Stimulated activated CD4-positive, alpha-beta T cell treated with anti-CD3 and anti-CD28 coated beads, Interleukin-15, amount 100 ng/mL, for 1 hour (primary cell): Measurements from ENCODE around the gene FUT8.
"Not testable (repeated sequence)": the region's sequence is repeated elsewhere in the genome, so short reads cannot be mapped to it uniquely, and the experiment has no call there.

Experiments used
- DNase-seq, 2 donors: peaks; one replicate each; pipeline ENCODE4 v3.0.0-alpha.2; 2020; ENCODE audit warnings: low read depth in 1 of 2, low spot score in 1 of 2

Gene FUT8

DNA sequence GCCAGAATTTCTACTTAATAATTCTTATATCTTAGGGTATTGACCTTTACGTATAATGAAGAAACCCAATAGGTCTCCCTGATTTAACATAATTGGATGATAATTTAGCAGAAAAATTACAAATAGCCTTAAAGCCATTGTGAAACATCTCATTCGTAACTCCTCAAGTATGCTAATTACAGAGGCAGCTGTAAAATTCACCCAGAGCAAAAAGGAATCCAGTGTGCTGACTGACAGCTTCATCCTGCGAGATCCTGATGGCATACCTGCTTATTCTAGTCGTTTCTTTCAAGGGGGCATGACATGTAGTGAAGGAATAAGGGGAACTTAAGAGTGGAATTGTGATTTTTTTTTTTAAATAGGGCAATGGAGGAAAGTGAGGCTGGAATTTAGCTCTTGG lies 291.5 kb downstream of the FUT8 start:
- no peak for DNase-seq

DNA sequence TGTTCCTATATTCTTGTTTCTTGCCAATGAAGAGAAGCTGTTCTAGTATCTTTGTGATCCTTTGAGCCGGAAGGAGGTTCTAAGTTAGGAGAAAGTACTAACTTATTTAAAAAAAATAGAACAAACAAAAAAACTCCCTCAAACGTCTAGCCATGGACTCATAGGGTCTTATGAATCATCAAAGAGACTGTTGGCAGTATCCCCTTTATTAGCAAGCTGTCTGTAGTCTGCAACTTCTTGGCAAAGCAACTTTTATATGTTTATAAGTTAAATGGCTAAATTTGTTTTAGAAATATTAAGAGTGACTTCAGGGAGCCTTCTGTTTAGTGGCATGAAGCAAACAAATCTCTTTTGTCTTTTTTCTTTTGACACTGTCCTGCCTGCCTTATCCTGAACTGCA lies 291.9 kb downstream of the FUT8 start:
- DNase-seq, result no peak

DNA sequence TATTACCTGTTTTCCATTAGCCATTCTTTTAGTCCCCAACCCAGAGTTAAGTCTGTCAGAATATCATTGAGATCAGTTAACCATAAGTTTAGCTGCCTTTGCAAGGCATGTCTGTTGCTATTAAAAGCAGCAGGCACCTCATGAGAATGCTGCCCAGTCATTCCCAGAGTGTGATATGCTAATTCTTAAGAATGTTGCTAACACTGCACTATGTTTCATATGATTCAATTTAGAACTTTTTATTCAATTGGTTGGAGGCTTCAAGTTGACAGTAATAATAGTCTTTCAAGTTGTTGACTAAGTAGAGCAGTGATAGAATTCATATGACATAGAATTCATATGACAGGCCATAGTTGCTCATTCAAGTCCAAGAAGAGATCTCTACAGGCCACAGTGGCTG lies 292.3 kb downstream of the FUT8 start:
- no peak for DNase-seq

DNA sequence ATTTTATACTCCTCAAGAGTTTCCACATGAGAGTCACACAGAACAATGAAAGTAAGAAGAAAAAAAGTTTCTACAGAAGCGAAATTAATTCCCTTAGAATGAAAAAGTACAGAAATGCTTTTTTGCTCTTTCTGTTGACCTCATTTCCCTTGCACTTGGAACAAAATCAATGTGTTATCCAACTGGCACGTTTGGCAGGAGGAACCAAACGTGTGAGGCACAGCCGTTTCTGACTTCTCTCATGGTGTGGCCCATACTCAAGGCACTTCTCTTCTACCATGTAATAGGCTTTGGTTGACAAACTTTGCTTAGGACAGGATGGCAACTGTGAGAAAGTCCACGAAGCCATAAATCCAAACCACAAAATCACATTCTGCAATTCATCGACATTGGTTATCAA lies 297.0 kb downstream of the FUT8 start:
- DNase-seq, result no peak

DNA sequence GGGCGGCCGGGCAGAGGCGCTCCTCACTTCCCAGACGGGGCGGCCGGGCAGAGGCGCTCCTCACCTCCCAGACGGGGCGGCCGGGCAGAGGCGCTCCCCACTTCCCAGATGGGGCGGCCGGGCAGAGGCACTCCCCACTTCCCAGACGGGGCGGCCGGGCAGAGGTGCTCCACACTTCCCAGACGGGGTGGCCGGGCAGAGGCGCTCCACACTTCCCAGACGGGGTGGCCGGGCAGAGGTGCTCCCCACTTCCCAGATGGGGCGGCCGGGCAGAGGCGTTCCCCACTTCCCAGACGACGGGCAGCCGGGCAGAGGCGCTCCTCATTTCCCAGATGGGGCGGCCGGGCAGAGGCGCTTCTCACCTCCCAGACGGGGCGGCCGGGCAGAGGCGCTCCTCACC lies 304.3 kb downstream of the FUT8 start:
- not testable (repeated sequence) for DNase-seq

DNA sequence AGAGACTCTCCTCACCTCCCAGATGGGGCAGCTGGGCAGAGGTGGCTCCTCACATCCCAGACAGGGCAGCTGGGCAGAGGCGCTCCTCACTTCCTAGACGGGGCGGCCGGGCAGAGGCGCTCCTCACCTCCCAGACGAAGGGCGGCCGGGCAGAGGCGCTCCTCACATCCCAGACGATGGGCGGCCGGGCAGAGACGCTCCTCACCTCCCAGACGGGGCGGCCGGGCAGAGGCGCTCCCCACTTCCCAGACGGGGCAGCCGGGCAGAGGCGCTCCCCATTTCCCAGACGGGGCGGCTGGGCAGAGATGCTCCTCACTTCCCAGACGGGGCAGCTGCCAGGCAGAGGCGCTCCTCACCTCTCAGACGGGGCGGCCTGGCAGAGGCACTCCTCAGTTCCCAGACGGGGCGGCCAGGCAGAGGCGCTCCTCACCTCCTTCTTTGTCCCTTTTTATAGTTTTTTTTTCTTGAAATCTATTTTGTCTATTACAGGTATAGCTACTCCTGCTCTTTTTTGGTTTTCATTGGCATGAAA lies 304.9 kb downstream of the FUT8 start:
- DNase-seq, result not testable (repeated sequence)

DNA sequence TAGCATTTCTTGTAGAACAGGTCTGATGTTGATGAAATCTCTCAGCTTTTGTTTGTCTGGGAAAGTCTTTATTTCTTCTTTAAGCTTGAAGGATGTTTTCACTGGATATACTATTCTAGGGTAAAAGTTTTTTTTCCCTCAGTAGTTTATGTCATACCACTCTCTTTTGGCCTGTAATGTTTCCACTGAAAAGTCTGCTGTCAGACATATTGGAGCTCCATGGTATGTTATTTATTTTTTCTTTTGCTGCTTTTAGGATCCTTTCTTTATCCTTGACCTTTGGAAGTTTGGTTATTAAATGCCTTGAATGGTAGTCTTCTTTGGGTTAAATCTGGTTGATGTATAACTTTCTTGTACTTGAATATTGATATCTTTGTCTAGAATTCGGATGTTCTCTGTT lies 306.1 kb downstream of the FUT8 start:
- no peak for DNase-seq

DNA sequence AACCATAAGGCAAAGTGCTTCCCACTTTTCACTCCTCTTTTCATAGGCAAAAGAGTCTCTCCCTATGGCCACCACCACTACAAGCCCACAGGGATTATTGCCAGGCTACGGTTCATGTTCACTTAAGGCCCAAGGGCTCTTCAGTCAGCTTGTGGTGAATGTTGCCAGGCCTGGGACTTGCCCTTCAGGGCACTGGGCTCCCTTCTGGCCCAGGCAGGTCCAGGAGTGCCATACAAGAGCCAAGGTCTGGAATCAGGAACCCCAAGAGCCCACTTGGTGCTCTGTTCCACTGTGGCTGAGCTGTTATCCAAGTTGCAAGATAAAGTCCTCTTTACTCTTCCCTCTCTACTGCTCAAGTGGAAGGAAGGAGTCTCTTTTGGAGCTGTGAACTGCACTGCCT lies 307.6 kb downstream of the FUT8 start:
- no peak for DNase-seq

DNA sequence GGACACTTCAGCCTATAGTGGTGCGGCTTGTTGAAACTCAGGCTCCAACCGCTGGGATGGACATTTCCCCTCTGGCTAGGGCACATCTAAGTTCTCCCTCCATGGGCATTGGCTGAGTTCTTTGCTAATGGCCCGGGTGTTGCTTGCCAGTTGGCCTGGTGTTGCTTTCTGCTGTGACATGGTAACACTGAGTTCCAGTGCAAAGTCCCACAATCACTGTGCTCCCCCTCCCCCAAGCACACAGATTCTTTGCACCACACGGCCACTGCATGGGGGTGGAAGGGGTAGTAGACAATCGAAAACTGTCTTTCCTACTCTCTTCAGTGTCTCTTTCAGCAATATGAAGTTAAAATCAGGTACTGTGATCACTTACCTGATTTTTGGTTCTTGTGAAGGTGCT lies 308.2 kb downstream of the FUT8 start:
- no peak for DNase-seq

DNA sequence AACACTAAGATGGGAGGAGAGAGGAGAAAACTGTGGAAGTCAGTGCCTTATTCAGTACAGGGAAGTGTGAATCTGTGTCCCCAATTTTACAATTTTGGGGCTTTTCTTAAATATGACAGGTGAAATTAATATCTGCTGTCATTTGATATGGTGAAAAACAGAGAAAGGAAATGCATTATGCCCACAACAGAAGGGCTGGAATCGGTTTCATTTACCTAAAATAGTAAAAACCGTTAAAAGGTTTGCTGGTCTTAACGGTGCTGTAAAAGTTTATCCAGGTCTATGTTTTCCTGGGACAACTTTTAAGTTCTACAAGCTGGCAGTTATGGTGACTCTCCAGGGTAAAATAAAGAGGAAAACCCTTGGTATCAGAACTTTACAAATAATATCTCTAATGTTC lies 310.8 kb downstream of the FUT8 start:
- no peak for DNase-seq

DNA sequence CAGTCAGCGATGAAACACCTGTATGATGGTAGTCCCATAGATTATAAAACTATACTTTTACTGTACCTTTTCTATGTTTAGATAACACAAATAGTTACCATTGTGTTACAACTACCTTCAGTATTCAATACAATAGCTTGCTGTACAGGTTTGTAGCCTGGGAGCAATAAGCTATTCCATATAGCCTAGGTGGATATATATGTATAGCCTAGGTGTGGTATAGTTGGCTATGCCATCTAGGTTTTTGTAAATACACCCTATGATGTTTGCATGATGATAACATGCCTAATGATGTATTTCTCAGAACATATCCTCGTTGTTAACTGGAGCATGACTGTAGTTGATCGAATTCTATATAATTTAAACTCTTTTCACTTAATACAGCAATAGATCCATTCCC lies 316.1 kb downstream of the FUT8 start:
- DNase-seq, result no peak

DNA sequence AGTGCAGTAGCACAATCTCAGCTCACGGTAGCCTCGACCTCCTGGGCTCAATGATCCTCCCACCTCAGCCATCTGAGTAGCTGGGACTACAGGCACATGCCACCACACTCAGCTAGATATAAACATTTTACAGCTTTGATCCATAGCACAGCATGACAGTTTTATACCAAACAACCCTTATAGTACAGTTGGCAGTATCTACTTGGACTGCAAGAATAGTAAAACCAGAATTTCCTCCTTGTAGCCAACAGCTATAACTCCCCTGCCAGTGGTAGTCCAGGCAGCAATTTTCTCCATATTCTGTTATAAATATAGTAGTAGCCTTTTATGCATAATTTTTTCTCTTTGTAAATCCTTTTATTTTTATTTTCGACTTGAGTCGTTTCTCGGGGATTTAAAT lies 317.0 kb downstream of the FUT8 start:
- DNase-seq, result no peak

DNA sequence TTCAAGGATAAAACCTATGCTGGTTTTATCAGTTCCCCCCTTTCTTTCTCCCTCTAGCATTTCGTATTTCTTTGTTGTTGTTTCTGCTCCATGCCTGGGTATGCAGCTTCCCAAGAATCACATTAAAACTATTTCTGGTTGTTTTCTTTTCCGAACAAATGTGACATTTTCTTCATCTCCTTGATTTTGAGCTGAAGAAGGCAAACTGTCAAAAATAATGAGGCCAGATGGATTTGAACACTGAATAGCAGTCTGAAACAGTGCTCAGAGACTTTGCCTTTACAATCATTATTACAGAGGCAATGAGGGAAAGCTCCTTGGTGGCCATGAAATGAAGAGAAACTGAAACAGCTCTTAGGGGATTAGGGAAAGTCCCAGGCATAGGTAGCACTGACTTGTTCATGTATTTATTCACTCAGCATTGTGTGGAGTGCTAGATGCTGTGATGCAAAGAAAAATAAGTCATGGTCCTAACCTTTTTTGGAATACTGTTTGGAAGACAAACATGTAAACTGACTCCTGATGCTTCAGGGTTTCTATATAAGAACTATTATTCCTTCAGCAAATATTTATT lies 319.5 kb downstream of the FUT8 start:
- no peak for DNase-seq

DNA sequence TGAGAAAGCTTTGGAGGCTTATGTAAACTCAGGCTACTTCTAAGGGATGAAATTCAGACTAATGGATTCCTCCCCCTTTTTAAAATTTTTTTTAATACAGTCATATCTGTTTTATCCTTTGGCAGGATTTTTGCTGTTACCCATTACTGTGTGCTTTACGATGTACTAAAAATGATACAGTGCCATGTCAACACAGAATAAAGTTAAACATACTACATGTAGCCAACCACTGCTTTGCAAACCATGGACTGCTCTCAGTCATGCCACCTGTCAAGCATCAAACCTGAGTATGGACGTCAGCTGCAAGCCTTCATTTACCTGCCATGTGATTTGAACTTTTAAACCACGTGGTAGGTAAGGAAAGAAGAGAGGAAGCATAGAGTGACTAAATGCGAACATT lies 325.8 kb downstream of the FUT8 start:
- DNase-seq, result no peak

DNA sequence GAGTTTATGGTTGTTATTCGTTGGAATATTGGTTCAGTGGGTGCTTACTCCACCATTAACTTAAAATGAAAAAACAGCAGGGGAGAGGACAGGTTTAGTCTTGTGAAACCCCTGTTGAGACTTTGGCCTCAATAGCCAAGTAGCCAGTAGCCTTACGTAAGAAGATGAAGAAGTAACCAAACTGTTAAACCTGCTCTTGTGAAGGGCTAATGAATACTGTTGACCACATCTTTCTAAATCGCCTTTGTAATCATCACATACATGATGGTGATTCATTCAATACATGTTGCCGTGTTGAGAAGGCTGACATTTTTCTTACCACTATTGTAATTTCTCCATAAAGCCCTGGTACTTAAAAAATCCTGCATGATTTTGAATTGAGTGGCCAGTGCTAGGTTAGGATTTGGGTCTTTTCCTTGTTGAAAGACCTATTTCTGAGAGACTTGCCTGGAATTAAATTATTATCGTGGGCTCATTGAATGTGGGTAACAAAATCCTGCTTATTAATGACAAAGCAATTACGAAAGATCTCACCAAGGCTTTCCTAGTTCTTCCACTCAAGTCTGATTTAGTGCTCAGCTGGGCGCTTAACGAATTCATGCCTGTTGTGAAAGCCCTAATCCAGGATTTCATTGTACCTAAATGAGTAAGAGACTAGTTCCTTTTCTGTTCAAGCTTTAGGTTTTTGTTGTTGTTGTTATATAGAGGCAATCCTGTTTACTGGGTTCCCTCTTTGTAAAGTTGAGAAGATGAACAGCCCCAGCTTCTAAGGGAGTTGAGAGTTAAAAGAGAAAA lies 333.1 kb downstream of the FUT8 start:
- no peak for DNase-seq

DNA sequence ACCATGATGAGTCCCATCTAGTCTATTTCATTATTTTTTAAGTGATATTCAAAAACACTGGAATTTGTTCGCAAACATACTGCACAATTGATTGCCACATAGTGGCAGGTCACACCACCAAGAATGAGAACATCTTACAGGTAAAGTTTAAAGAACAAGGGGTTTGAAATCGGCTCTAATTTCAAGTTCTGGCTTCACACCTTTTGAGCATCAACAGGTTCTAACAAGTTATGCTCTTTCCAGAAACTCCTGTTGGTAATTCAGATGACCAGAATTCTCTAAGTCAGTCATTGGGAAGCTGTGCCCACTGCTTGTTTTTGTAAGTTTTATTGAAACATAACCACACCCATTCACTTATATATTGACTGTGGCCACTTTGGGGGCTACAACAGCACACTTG lies 336.3 kb downstream of the FUT8 start:
- DNase-seq, result no peak

DNA sequence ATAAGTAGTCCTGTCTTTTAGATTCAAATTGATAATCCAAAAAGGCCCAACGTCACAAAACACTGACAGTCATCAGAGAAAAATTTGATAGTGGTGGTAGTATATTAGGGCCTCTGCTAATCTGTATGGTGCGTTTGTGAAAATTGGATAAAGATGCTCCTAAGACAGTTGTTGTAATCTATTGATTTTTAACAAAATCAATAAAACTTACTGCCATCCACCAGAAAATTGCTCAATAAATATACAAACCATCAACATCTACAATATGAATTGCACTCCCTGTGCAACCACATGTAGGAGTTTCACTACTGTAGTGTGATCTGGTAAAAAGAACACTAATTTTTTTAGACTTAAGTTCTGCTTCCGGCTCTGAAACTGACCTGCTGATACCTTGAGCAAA lies 336.8 kb downstream of the FUT8 start:
- no peak for DNase-seq

DNA sequence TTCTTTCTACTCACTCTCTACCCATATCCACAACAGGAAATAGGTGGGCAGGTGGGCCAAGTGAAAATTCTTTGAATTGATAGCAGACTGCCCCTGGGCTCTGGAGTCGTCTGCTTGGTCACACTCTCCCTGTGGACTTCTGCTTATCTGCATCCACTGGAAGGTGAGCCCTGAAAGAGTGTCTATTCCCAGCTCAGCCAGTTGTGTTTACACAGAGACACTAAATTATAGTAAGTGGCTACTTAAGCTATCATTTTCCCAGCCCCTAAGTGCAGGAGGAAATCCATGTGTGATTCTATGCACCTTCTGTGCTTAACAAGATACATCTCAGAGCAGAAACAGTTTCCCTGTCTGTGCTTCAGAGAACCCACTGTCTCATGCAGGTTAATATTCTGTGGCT lies 338.4 kb downstream of the FUT8 start:
- DNase-seq, result no peak

DNA sequence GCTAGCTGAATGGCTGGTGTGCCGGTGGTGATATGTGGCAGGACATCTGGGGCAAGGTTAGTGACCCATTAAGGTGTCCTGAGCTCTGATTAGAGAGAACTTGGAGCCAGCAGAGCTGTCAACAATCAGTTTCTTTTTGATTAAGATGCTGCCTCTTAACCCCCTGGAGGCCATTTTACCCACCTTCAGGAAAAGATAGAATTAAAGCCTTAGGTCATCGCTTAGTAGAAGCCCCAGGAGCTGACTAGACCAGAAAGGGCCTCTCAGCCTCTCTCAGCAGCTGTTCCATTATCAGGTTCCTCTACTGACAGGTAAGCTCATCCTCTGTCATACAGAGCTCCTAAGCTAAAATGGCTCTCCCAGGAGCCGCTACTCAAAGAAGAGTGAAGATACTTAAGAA lies 339.0 kb downstream of the FUT8 start:
- no peak for DNase-seq

DNA sequence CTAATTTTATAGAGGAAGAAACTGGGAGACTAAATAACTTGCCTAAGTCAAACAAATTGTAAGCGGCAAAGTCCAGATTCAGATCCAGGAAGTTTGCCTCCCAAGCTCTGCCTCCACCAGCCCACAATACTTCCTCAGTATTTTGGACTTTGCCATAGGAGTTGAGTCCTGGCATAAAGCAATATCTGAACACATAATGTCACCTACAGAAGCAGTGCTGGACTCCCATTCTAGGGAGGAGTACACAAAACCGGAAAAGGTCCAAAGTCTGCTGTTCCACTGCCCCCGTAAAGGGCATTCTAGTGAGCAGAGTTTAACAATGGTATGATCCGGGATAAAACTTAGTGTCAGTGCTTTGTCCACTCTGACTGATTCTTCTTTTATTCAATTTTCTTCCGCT lies 340.5 kb downstream of the FUT8 start:
- no peak for DNase-seq

DNA sequence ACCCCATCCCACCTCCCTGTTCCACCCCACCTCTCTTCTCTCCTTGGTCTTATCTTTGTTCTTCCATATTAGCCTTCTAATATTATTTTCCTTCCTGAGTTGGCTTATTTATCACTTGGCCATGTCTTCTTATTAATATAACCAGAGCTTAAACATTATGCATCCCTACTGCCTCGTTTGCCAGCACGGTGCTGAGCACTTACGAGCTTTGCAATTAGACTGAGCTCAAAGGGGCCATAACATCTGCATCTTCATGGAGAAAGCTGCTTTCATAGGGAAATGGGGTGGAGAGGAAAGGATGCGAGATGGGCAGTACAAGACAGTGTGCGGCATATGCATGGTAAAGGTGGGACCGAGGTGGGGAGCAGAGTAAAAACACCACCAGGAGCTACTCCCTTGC lies 342.8 kb downstream of the FUT8 start:
- no peak for DNase-seq

DNA sequence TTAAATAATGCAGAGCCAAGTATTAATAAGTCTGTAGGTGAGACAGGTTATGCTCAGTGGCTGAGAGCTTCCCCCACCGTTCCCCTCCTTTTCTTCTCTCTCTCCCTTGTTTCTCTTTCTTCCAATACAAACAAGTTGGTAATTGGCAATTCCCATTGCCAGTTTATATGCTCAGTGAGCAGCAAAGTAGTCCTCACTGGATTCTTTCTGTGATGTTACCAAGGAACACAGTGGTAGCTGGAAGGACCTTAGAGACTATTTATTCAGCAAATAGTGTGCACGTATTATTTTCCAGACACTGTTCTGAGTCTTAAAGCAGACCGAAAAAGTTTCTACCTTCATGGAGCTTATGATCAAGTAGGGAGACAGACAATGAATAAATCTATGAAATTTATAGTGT lies 344.4 kb downstream of the FUT8 start:
- no peak for DNase-seq

DNA sequence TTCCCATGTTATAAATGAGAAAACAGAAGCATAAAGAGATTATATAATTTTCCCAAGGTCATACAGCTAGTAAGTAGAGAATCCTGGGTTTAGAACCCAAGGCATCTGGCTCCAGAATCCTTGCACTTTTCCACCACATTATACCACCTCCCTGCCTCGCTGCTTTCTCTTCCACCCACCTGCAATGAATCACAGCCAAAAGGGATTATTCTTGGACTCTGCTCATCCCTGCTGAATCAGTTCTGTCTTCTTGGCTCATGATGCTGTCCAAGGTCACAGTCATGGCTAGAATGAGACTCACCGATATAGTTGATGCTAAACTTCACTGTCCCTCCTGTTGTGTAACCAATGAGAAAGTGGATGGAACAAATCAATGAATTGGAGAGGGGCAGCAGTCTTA lies 356.6 kb downstream of the FUT8 start:
- no peak for DNase-seq
